Lower lobe of right lung (tissue), 2 donors: ENCODE data around the gene SLC22A31. TPM values are rescaled to one million over a fixed set of nuclear protein-coding genes. Genes with fewer than 3 reads are reported as not detected.

Experiments
- ATAC-seq, 2 donors: fragments of 200-7000 bp; cut with Tn5 transposase; one replicate each; pipeline ENCODE4 v1.9.1; 2020 to 2022; ENCODE audit warnings: mild to moderate bottlenecking in 2 of 2, moderate library complexity in 2 of 2
- DNase-seq: peaks from one replicate; pipeline ENCODE4 v3.0.0-alpha.2; 2020
- H3K27ac ChIP-seq: fragments of 200-600 bp; one replicate; pipeline ENCODE4 v1.8.0; 2022
- H3K27me3 ChIP-seq: fragments of 200-600 bp; one replicate; pipeline ENCODE4 v1.8.0; 2022; ENCODE audit warnings: low read depth
- H3K36me3 ChIP-seq: fragments of 200-600 bp; one replicate; pipeline ENCODE4 v1.8.0; 2022; ENCODE audit warnings: mild to moderate bottlenecking
- H3K4me1 ChIP-seq: fragments of 200-600 bp; one replicate; pipeline ENCODE4 v1.8.0; 2022
- H3K4me3 ChIP-seq: fragments of 200-600 bp; one replicate; pipeline ENCODE4 v1.8.0; 2022; ENCODE audit warnings: mild to moderate bottlenecking
- H3K9me3 ChIP-seq: fragments of 200-600 bp; one replicate; pipeline ENCODE4 v1.8.0; 2022
- intact Hi-C: fragments of 100-400 bp; cut with DNase I; formaldehyde crosslinking; loops from one replicate; pipeline ENCODE4 v1.11.0; 2022
- total RNA-seq: library from RNA; stranded (reverse); fragmentation: NEBNext Ultra II Directional; extraction: Animal tissue kit (Norgen Biotek cat#: 25700); gene quantifications from one replicate; pipeline ENCODE4 v1.2.1, GENCODE V29; 2021
- TF ChIP-seq, protein P1 (sequence below): fragments of 200-600 bp; IDR thresholded peaks from one replicate; pipeline ENCODE4 v1.8.0; 2022; ENCODE audit warnings: antibody characterized with exemption, mild to moderate bottlenecking
- donor health status: DM: no; HTN: yes; CAD: no; lungs with severe emphysema.

The SLC22A31 gene
- total RNA-seq, 1 donor from 2014 or later, result 132 TPM

DNA sequence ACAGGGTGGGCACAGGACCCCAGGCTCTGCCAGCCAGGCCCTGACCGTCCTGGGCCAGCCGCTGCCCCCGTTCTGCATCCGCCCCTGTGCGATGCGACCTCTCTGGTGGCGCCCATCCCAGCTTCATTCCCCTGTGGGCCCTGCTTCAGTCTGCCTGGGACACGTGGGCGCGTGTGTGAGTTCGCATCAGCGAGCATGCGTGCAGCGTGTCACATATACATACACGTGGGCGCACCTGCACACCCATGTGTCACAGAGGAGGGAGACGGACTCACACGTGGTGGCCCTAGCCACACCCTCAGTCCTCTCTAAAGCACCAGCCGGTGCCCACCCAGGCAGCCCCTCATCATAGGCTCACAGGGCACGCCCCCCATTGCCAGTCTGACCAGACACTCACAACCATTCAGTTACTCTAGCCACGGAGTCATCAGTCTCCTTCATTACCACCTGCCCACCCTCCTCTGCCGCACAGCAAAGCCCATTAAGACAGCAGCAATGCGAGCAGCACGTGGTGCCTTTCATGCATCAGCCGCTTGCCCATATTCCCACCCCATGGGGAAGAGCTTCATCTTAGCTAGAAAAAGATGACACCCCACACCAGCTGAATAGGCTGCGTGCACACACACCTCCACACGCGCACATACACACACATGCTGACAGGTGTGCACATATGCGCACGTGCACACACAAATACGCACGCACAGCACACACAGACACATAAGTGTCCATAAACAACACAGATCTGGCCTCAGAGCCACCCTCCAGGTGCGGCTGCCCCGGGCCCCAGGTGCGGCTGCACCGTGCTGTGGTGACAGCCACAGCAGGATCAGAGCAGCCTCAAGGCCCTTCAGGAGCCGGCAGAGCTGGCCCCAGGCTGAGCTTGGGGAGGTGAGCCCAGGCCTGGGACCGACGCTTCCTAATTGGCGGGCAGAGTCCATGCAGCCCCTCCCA, 38.3 kb downstream of the SLC22A31 start:
- H3K27ac ChIP-seq, result no peak overlapping the region
- ATAC-seq (no peak), DNase-seq (no peak)
- intact Hi-C loops, result no loop called here
- H3K9me3 ChIP-seq, result no peaks in the 10 kb centered on the region
- H3K27me3 ChIP-seq, result peaks cover 8% of the 10 kb centered on the region
- H3K4me3 ChIP-seq, result no peak overlapping the region
- no peaks in the 10 kb centered on the region for H3K36me3 ChIP-seq
- peaks cover 4% of the 10 kb centered on the region for H3K4me1 ChIP-seq
- TF ChIP-seq, protein P1, sequence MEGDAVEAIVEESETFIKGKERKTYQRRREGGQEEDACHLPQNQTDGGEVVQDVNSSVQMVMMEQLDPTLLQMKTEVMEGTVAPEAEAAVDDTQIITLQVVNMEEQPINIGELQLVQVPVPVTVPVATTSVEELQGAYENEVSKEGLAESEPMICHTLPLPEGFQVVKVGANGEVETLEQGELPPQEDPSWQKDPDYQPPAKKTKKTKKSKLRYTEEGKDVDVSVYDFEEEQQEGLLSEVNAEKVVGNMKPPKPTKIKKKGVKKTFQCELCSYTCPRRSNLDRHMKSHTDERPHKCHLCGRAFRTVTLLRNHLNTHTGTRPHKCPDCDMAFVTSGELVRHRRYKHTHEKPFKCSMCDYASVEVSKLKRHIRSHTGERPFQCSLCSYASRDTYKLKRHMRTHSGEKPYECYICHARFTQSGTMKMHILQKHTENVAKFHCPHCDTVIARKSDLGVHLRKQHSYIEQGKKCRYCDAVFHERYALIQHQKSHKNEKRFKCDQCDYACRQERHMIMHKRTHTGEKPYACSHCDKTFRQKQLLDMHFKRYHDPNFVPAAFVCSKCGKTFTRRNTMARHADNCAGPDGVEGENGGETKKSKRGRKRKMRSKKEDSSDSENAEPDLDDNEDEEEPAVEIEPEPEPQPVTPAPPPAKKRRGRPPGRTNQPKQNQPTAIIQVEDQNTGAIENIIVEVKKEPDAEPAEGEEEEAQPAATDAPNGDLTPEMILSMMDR, result no peak

- Histone ChIP-seq H3K9me3 (no peaks in the 10 kb centered on the region), H3K36me3 (no peaks in the 10 kb centered on the region), H3K4me1 (peaks cover 10% of the 10 kb centered on the region), H3K27me3 (peaks cover 3% of the 10 kb centered on the region), H3K27ac (no peak overlapping the region), H3K4me3 (no peak overlapping the region)
- intact Hi-C loops, result no loop called here
- ATAC-seq (no peak), DNase-seq (no peak)
- TF ChIP-seq, protein P1, result no peak
Measured at GRCh38 chr16:89160977-89161701, 39.2 kb downstream of the SLC22A31 start.

- H3K36me3 ChIP-seq, result no peaks in the 10 kb centered on the region
- peaks cover 22% of the 10 kb centered on the region for H3K4me1 ChIP-seq
- TF ChIP-seq, protein P1, result no peak
- DNase-seq (no peak), ATAC-seq (no peak)
- H3K27me3 ChIP-seq, result peaks cover 3% of the 10 kb centered on the region
- no peak overlapping the region for H3K27ac ChIP-seq
- intact Hi-C loops, result no loop called here
- no peaks in the 10 kb centered on the region for H3K9me3 ChIP-seq
- H3K4me3 ChIP-seq, result no peak overlapping the region
Measured at GRCh38 chr16:89159850-89160354, 40.4 kb downstream of the SLC22A31 start.

DNA sequence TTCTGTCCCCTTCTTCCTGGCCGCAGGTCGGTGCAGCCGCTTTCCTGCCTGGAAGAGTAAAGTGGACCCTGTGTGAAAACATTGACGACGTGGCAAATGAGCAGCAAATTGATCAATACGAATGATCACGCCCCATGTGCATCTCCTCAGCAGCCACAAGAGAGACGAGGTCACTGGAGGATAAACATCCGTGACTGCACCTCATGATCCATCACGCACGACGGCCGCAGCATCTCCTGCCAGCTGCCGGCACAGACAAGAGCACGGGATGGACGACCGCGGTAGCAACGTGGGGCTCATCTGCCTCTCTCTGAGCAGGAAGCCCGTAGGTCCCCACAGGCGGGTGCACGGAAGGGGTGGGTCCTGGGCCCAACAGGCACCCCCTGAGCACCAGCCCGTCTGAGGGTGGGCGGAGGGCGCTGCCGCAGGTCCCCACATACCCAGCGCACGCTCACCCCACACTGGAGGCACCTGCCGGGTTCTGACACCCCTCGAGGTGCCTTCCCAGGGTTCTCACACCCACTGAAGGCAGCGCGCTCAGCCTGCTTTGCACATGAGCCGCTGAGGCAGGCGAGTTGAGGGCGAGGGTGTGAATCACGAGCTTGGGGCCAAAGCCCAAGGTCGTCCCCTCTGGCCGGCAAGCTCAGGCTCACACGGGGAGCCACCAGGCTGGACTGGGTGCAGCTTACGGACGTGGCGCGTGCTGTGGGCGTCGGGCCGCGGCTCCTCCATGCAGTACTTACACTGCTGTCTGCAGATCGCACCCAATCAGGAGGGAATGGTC, 41.1 kb downstream of the SLC22A31 start:
- H3K4me3 ChIP-seq, result no peak overlapping the region
- DNase-seq (no peak), ATAC-seq (no peak)
- H3K36me3 ChIP-seq, result no peaks in the 10 kb centered on the region
- peaks cover 3% of the 10 kb centered on the region for H3K27me3 ChIP-seq
- peaks cover 27% of the 10 kb centered on the region for H3K4me1 ChIP-seq
- H3K9me3 ChIP-seq, result no peaks in the 10 kb centered on the region
- intact Hi-C loops, result no loop called here
- TF ChIP-seq, protein P1, result no peak
- H3K27ac ChIP-seq, result no peak overlapping the region

GRCh38 chr16:89157778-89158177, 42.6 kb downstream of the SLC22A31 start:
- Histone ChIP-seq H3K36me3 (no peaks in the 10 kb centered on the region), H3K4me1 (peaks cover 27% of the 10 kb centered on the region), H3K9me3 (no peaks in the 10 kb centered on the region), H3K4me3 (no peak overlapping the region), H3K27ac (no peak overlapping the region), H3K27me3 (peaks cover 3% of the 10 kb centered on the region)
- TF ChIP-seq, protein P1, result no peak
- DNase-seq, result no peak
- intact Hi-C loops, result no loop called here
- no peak for ATAC-seq
